Measurements from ENCODE around the gene NUP214.

NUP214 gene

DNA sequence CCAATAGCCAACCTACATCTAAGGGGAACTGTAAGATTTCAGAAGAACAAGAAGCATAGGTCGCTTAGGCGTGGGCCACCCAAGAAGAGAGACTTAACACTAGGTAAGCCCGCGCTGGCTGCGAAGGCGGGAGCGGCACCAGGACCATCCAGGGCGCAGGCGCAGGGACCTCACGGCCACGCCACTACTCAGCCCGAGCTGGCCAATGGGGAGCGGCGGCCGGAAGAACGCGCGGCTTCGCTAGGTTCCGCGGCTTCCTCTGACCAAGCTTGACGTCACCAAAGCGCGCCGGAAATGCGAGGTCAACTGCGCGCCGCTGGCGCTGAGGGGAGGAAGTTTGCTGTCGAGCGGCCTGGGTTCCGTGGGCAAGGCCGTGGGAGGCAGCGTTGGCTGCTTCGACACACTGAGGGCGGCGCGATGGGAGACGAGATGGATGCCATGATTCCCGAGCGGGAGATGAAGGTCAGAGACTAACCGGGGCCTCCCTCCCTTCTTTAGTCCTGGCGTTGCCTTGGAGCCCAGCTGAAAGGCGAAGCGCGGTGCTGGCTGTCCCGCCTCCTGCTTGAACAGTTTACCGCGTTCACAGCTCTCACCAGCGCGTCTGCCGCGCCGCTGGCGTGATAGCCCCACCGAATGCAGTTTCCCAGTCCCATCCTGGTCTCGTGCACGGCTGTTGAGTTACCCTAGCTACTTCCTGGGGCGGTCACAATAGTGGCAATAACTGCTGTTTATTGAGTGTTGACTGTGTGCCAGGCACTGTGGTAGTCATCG lies at the start of gene NUP214:
Gene NUP214, plus strand, starts transcription at position 299 of the 771 bp plus-strand sequence. Its CDS starts 119 bp downstream, at position 418.
- peak; percentile 100 for DNase-seq

DNA sequence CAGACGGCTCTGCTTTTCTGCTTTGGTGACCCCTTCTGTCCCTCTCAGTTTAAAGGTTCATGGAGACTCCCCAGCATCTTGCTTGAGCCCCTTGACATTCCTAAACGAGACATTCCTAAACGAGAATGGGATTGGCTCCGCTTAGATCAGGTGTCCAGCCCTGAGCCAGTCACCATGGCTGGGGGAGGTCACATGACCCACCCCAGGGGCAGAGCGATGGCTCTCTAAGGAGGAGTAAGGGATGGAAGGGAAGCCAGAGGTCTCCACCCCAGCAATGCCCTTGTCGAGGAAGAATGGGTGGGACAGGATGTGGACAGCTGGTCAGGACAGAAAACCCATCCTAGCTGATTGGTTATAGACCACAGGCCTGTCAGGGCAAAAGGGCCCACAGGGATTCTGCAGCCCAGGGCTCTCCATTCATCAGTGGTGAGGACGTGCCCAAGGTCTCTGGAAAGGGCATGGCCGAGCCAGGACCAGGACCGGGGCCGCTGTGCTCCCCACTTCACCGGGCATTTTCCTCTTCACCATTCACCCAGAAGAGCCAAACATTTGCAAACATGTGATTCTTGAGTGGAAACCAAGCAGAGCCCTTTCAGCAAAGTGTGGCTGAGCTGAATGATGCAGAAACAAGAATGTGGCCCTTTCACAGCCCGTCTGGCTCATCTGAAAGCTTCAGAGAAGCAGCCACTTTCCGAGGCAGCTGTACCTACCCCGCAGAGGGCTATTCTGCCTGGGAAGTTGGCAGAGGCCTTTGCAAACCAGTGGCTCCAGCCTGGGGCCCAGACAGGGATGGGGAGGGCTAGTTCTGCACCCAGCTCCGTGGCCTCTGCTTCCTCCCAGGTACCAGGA lies 48.8 kb upstream of the NUP214 start:
- DNase-seq = no peak

DNA sequence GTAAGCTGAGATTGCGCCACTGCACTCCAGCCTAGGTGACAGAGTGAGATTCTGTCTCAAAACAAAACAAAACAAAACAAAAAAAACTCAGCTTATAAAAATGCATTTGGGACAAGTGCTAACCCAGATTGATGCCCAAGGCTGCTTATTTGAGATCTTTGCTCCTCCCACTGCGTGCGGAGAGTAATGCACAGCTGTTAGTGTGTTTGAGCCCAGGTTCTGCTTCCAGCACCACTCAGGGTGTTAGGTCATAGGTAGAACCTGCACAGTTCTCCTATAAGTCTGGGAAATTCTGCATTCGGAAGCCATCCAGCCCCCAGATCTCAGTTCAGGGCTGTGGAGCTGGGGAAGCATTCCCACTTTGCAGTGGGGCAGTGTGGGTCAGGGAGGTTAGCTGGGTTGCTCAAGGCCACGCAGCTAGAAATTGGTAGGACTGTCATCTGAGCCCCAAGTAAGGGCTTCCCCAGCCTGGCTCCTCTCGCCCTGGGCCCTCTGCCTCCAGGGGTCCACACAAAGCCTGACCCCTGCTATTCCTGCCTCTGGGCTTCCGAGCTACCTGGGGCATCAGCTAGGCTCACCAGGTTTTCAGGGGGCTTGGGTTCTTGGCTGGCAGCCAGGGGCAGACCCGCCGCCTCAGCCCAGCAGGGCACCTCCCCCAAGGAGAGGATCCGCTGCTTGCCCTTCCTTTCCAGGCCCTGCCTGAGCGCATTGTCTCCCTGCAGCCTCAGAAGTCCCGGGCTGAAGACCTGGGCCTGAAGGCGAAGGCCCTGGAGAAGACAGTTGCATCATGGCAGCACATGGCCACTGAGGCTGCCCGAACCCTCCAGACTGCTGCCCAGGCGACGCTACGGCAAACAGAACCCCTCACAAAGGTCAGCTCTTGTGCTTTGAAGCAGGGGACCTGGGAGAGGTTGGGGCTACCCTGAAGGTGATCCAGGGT lies 46.7 kb upstream of the NUP214 start:
- no peak for DNase-seq

DNA sequence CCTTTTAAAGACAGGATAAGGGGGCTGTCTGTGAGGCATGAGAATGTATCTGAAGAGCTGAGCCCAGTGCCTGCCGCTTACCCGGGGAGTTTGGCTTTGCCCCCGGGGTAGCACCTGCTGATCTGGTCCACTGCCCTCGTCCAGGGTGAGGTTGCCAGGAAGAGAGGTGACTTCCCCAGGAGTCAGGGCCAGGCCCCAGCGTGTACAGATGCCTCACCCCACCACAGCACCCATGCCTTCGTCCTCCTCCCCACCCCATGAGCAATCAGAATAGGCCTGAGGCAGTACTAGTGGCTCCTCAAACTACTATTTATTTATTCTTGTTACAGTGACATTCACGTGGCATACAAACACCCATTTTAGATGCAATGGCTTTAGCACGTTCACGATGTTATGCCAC lies 44.8 kb upstream of the NUP214 start:
- no peak for DNase-seq

DNA sequence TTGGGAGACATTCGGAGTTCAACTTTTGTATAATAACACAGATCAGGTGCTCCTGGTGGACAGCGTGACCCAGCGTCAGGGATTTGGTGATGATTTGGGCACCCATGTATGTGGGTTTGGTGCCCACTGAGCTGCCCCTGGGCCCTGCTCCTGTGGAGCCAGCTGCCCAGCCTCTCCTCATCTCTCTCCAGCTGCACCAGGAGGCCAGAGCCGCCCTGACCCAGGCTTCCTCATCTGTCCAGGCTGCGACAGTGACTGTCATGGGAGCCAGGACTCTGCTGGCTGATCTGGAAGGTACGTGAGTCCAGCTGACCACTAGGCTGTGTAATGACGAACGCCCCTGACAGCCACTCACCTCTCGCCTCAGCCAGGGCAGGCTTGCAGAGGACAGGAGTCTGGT lies 43.5 kb upstream of the NUP214 start:
- DNase-seq = no peak

DNA sequence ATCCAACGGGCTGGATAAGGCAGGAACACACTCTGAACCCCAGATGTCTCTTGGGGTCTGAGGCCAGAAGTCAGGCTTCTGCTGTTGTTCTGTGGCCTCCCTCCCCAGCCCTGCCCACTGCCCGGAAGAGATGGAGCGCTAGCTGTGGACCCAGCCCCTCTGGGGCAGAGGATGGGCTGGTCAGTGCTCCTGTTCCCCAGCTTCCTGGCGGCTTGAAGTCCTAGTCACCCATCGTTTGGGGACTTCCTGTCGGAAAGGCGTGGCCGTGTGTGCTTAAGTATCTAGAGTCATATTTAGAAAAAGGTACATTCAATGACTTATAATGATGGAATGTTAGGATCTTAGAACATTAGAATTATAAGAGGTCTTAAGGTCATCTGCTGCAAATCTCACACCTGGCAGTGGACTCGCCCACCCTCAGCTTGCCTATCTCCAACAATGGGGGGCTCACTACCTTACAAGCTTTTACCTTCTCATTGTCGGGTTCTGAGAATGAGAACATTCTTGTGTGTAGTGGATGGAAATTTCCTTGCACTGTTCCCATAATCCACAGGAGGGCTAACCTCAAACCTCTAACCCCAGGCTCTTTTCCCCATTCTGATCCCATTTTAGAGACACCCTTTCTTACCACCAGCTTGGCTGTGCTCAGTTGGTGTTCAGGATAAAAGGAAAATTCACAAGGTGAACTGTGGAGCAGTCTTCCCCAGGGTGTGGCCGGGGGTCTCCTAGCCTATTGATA lies 42.4 kb upstream of the NUP214 start:
- no peak for DNase-seq

DNA sequence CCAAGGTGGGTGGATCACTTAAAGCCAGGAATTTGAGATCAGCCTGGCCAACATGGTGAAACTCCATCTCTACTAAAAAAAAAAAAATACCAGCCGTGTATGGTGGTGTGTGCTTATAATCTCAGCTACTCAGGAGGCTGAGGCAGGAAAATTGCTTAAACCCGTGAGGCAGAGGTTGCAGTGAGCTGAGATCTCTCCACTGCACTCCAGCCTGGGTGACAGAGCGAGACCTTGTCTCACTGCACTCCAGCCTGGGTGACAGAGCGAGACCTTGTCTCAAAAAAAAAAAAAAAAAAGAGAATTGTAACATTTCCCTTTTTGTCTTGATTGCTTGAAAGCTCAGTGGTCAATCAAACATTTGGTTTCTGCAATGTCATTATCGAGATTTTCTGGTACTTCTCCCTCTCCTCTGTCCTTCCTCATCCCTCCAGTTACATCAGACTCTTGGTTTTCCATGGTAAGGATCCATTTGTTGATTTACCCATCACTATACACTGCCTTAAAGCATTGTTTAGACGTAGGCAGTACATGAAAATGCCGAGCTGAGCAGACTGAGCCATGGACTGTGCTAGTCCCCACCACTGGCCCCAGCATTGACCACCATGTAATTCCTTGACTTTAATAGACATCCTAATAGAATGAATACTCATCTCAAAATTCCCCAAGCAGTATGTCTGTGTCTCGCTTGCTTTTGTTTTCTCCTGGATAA lies 40.6 kb upstream of the NUP214 start:
- no peak for DNase-seq

DNA sequence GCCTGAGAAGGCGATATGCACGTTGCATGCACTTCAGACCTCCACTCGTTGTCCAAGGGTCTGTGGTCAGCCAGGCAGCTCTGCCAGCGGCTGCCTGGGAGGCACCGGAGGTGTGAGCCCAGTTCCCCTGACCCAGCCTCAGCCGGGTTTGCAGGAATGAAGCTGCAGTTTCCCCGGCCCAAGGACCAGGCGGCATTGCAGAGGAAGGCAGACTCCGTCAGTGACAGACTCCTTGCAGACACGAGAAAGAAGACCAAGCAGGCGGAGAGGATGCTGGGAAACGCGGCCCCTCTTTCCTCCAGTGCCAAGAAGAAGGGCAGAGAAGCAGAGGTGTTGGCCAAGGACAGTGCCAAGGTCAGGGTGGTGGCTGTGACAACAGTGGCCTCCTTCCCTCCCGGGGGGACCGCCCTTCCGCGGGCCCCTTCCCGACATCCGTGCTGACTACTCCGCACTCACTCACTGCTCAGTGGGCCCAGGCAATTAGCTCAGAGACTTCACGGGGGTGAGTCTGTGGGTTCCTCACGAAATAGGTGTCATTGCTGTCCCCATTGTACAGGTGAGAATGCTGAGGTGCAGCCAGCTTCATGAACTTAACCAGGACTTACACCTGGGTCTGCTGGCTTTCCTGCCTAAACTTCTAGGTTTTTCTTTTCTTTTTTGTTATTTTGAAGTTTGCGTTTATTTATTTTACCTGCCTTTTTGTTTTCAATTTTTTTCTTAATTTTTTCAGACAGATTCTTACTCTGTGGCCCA lies 39.8 kb upstream of the NUP214 start:
- no peak for DNase-seq

DNA sequence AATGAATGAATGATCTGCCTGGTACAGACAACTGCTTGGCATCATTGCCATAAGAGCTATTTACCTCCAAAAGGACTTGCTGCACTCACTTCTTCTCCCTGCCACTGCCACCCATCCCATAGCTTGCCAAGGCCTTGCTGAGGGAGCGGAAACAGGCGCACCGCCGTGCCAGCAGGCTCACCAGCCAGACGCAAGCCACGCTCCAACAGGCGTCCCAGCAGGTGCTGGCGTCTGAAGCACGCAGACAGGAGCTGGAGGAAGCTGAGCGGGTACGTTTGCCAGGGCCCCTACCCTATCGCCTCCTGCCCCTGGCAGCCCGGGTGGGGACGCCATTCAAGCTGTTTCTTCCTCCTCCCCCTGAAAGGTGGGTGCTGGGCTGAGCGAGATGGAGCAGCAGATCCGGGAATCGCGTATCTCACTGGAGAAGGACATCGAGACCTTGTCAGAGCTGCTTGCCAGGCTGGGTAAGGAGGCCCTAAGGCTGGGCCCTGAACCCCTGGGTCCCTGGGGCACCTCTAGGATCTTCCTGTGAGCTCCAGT lies 38.0 kb upstream of the NUP214 start:
- DNase-seq = no peak

DNA sequence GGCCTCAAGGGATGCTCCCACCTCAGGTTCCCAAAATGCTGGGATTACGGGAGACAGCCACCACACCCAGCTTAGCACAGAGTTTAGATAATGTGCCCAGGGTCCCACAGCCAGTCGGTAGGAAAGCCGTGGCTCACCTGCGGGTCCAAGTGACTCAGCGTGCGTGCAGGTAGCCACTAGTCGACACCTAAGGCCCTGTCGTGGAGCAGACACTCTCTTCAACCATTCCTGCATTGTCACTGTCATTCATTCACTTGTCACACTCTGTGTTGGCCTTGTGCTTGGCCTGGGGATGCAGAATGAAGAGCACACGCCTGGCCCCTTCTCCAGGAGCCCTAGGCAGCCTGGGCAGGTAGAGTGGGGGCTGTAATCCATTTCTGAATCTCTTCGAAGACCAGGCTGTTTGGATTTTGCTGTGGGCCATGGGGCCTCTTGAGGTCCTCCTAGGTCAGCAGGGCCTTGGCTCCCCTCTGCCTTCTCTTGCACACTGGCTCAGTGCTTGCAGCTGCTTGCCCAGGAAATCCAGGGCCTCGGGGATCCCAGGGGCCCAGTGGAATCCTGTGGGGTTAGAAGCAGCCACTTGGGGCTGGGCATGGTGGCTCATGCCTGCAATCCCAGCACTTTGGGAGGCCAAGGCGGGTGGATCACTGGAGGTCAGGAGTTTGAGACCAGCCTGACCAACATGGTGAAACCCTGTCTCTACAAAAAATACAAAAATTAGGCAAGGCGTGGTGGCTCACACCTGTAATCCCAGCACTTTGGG lies 35.2 kb upstream of the NUP214 start:
- no peak for DNase-seq

DNA sequence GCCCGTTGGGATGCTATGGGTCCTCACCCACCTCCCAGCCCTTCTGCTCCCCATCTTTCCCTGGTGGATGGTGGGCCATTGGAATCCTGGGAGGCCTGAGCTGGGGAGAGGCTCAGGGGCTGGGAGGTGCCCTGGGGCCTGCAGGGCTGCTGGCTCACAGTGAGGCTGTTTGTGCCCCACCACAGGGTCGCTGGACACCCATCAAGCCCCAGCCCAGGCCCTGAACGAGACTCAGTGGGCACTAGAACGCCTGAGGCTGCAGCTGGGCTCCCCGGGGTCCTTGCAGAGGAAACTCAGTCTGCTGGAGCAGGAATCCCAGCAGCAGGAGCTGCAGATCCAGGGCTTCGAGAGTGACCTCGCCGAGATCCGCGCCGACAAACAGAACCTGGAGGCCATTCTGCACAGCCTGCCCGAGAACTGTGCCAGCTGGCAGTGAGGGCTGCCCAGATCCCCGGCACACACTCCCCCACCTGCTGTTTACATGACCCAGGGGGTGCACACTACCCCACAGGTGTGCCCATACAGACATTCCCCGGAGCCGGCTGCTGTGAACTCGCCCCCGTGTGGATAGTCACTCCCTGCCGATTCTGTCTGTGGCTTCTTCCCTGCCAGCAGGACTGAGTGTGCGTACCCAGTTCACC lies 33.9 kb upstream of the NUP214 start:
- DNase-seq = no peak

DNA sequence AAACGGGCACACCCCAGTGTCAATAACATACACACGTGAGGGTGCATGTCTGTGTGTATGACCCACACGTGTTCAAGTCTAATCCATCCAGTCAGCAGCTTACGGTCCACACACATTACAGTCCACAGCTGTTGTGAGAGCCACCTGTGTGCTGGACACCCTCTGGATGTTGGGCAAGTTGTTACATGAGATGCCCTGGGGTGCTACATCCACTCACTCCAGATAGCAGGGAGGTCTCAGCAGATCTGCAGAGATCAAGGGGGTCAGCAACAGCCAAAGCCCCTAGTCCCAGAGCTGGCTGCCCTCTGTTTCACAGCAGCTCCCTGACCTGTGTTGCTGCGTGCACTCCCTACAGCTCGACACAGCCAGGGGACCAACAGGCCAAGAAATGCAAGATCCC lies 33.4 kb upstream of the NUP214 start:
- no peak for DNase-seq

DNA sequence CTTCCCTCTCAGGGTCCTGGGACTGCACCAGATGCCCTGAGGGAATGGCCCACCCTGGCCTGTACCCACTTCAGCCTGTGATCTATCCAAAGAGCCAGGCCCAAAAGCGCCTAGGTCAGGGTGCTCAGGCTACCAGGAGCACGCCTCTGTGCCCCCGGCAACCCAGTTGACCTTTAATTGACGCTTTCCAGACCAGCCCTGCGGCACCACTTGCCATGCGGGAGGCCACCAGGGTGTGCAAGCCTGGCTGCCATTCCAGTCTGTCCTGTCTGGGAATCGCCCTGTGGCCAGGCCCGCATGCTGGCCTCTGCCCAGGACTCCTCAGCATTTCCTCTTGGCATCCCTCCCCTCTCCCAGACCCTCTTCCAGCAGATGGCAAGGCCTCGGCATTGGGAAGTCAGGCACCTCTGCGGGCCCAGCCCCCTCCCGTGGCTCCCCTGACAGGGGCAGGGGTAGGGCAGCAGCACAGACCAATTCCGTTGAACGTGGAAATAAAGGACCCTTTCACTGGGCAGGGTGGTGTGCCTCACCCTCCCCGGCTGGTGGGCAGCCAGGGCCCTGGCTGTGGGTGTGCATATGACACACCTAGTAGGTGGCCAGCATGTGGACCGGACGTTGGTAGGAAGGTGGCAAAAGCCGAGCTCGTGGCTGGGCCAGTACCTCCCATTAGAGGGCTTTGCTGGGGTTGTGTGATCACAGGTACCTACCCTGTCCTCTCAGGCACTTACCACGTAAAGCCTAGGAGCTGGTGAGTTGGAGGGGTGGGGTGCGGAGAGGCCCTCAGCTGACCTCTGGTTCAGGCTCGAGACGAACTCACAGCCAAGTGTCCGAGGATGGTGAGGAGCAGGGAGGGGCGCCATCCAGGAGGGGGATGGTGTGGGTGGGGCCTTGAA lies 32.6 kb upstream of the NUP214 start:
- DNase-seq = no peak

DNA sequence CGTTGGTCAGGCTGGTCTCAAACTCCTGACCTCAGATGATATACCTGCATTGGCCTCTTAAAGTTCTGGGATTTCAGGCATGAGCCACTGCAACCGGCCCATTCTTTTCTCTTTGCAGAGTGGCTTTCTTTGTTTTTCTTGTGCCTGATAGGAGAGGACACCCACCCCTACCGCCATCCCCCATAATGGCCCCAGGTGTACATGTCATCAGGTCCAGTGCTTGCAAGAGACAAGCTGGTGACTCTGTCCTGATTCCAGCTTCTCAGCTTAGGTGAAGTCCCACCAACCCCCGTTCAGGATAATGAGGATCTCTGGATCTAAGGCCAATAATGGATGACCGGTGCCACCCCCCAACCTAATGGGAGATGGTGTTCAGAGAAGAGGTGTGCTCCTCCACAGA lies 31.4 kb upstream of the NUP214 start:
- DNase-seq = no peak

DNA sequence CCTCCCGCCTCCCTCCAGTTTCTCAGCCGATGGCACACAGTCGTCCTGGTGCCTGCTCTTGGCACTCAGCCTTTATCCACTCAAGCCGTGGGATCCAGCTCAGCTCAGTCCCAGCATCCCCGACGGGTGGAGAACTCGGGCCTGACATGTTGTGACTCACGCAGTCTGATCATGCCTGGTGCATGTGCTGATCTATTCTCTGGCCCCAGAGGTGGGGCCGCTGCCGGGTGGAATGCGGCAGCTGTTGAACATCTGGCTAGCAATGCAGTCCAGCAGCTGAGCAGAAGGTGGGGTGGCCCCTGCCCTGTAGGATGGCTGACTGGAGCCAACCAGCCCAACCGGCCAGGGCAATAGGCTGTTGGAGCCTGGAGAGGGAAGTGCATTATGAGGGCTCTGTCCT lies 30.8 kb upstream of the NUP214 start:
- no peak for DNase-seq

DNA sequence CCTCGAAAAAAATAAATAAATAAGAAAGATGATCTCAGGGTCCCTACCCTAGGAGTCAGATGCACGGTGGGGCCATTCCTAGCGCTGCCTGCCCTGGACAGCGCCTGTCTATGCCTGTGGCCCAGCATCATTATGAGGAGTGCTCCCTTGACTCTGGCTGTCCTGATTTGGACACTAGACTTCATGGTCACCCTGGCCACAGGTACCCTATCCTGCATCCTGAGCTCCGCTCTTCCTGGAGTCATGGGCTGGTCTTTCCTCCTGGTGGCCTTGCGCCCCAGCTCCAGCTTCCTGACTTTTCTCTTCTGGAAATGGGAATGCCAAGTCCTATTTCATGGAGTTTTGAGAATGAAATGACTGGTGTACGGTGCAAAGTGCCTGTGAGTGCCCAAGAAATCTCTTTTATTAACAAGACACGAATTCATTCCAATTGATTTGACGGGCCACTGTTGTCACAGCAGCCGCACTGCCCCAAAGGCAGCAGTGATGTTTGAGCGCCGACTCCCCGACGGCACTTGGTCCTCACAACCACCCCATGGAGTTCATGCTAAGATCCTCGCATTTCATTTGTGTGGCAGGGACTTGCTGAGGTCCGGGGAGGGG lies 29.6 kb upstream of the NUP214 start:
- no peak for DNase-seq

DNA sequence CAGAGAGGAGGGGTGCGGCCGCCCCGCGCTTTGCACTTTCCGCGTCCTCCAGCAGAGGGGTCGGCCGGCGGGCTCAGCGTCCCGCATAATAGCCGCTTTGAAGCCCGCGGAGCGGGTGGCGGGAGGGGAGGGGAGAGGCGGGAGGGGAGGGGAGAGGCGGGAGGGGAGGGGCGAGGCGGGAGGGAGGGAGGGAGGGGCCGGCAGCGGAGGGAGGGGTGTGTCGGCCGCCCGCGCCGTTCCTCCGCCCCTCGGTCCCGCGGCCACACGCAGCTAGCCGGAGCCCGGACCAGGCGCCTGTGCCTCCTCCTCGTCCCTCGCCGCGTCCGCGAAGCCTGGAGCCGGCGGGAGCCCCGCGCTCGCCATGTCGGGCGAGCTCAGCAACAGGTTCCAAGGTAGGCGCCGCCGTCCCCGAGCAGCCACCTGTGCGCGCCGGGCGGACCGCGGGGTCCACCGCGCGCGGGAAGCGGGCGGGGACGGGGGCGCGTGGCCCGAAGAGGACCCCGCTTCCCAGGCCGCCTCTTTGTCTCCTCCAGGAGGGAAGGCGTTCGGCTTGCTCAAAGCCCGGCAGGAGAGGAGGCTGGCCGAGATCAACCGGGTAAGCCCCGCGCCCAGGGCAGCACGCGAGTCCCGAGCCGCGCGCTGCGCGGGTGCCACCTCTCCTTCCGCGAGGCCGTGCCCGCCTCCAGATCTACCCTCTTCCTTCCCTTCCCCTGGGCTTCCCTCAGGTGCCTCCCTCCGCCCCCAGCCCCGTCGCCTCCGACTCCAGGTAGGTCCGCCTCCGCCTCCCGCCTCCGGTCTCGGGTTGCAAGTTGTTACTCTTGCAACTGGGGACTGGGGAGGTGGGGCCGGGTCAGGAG lies 28.9 kb upstream of the NUP214 start, which contains the start of gene AIF1L:
Gene AIF1L, plus strand, starts transcription at position 263 of the 857 bp plus-strand sequence. Its CDS starts 99 bp downstream, at position 362.
- DNase-seq = peak; percentile 14

Measured in stimulated activated CD4-positive, alpha-beta T cell treated with anti-CD3 and anti-CD28 coated beads, Interleukin-4, amount 100 ng/mL, for 24 hours (primary cell).